Dermis microvascular lymphatic vessel endothelial cell (primary cell): ENCODE measurements around the gene VPS18. TPM values are rescaled to one million over a fixed set of nuclear protein-coding genes. Genes with fewer than 3 reads are reported as not detected.
A peak's percentile ranks its signal among the peaks of the same experiment; 100 is the strongest.

Source experiments
- DNase-seq, 2 donors: peaks; one replicate each; pipeline versions ENCODE4 v3.0.0 to v3.0.0-alpha.2; 2010; ENCODE audit warnings: low read depth in 2 of 2
- total RNA-seq: library from RNA; depleted of rRNA; stranded (reverse); fragments of >200 nt; gene quantifications from 2 replicates; pipeline ENCODE4 v1.2.1, GENCODE V29; 2014

The VPS18 gene
- total RNA-seq, 1 donor from 2014 or later, result 33.9 TPM

DNA sequence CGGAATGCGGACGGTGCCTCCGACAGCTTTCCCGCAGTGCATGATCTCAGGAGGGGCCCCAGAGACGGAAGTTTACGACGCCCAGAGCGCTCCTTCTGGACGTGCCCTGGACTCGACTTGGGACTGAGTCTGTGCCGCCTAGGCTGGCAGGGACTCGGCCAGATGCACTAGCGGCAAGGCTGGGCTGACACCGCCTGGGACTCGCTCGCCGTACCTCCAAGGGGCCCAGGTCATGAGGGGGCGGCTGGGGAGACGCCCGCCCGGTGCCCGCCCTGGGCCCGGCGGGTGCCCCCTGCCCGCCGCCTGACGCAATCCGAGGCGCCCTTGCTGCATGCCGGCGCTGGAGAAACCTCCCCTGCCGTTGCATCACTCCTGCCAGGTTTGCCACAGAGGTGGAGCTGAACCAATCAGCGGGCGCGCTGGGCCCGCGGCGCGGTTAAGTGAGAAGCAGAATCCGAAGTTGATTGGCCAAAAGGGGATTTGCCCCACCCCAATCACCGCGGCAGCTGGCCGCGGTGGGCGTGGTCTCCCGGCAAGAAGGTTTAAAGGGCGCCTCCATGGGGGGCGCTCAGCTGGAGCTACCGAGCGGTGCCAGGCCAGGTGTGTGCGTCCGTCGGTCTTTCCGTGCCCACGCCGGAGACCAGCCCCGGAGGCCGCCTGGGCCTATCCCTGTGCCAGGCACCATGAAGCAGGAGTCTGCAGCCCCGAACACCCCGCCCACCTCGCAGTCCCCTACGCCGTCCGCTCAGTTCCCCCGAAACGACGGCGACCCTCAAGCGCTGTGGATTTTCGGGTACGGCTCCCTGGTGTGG lies 58.9 kb downstream of the VPS18 start, which contains the start of gene CHAC1:
Gene CHAC1, plus strand, starts transcription at position 571 of the 812 bp plus-strand sequence. Its CDS starts 113 bp downstream, at position 684.
- peak; percentile 87 to 98 for DNase-seq

Other genes starting within 250 kb of the VPS18 start
- gene RAD51, start 199.3 kb upstream of the VPS18 start, total RNA-seq, result 3.7 and 5.9 TPM in 2 replicates
- 15.7 and 19.6 TPM in 2 replicates for gene RMDN3, start 139.2 kb upstream of the VPS18 start, total RNA-seq
- 9.9 and 23.0 TPM in 2 replicates for gene GCHFR, start 130.4 kb upstream of the VPS18 start, total RNA-seq
- 0.13 and 0.39 TPM in 2 replicates for gene C15orf62, start 124.5 kb upstream of the VPS18 start, total RNA-seq
- gene ZFYVE19, start 87.4 kb upstream of the VPS18 start, total RNA-seq, result 18.7 and 20.7 TPM in 2 replicates
- gene DNAJC17, start 87.0 kb upstream of the VPS18 start, total RNA-seq, result 16.4 and 22.6 TPM in 2 replicates
- gene PPP1R14D, start 65.7 kb upstream of the VPS18 start, total RNA-seq, result not detected in 2 replicates
- 0.90 and 1.1 TPM in 2 replicates for gene SPINT1, start 50.4 kb upstream of the VPS18 start, total RNA-seq
- under 0.01 TPM in 1 of 2 replicates, not detected in the other for gene RHOV, start 20.2 kb upstream of the VPS18 start, total RNA-seq
- 76.5 and 79.2 TPM in 2 replicates for gene DLL4, start 34.9 kb downstream of the VPS18 start, total RNA-seq
- gene CHAC1, start 59.0 kb downstream of the VPS18 start, total RNA-seq, result 1.4 and 1.9 TPM in 2 replicates
- gene INO80, start 221.8 kb downstream of the VPS18 start, total RNA-seq, result 16.8 and 21.4 TPM in 2 replicates